Neural cell (in vitro differentiated cells): ENCODE measurements around the gene ADGRD1.

Experiments
- EZH2 ChIP-seq: fragments of 200-600, 300-800 bp; shearing (Covaris generic), sonication (generic); IDR thresholded peaks from 2 replicates; pipeline ENCODE4 v1.6.1; 2014; ENCODE audit warnings: antibody characterized with exemption, low read length, borderline replicate concordance, mild to moderate bottlenecking; ENCODE audit not compliant: insufficient read depth, poor library complexity, severe bottlenecking
- POLR2AphosphoS5 ChIP-seq: IDR thresholded peaks from 2 replicates; pipeline ENCODE4 v1.6.1; 2012
- RAD21 ChIP-seq: fragments of 450-650 bp; conservative IDR thresholded peaks from 2 replicates; pipeline ENCODE4 v1.6.1; 2014; ENCODE audit warnings: antibody characterized with exemption, mild to moderate bottlenecking, moderate library complexity
- SMC3 ChIP-seq: fragments of 450-650 bp; conservative IDR thresholded peaks from 2 replicates; pipeline ENCODE4 v1.6.1; 2014; ENCODE audit warnings: antibody characterized with exemption, mild to moderate bottlenecking, moderate library complexity; ENCODE audit not compliant: poor library complexity
- TAF1 ChIP-seq: IDR thresholded peaks from 2 replicates; pipeline ENCODE4 v1.6.1; 2012; ENCODE audit warnings: low read depth
- TF ChIP-seq, protein P1 (sequence below): fragments of 450-650 bp; IDR thresholded peaks from 2 replicates; pipeline ENCODE4 v1.5.1; 2014; ENCODE audit warnings: antibody characterized with exemption, mild to moderate bottlenecking, moderate library complexity; ENCODE audit not compliant: poor library complexity, severe bottlenecking
- TF ChIP-seq, protein P2 (sequence below): IDR thresholded peaks from 2 replicates; pipeline ENCODE4 v1.6.1; 2012; ENCODE audit warnings: borderline replicate concordance

DNA sequence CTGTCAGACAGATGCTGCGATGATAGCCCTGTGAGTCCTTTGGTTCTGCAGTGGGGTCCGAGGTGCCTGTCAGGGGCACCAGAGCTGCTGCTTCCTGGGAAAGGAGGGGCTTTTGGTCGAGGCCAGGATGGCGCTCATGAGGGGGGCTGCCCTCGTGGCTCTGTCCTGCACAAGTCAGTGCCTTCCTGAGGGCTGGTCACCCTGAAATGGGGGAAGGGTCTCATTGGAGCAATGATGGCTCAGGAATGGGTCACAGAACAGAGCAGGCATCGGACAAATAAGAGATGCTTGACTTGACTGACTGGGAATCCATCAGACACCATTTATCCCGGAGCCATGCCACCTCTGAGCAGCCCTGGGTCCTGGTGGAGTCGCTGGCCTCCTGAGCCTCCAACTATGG is 121.9 kb downstream of the ADGRD1 start:
- TF ChIP-seq TAF1 (no peak), SMC3 (no peak), EZH2 (no peak), POLR2AphosphoS5 (no peak), RAD21 (no peak)
- TF ChIP-seq, protein P1, sequence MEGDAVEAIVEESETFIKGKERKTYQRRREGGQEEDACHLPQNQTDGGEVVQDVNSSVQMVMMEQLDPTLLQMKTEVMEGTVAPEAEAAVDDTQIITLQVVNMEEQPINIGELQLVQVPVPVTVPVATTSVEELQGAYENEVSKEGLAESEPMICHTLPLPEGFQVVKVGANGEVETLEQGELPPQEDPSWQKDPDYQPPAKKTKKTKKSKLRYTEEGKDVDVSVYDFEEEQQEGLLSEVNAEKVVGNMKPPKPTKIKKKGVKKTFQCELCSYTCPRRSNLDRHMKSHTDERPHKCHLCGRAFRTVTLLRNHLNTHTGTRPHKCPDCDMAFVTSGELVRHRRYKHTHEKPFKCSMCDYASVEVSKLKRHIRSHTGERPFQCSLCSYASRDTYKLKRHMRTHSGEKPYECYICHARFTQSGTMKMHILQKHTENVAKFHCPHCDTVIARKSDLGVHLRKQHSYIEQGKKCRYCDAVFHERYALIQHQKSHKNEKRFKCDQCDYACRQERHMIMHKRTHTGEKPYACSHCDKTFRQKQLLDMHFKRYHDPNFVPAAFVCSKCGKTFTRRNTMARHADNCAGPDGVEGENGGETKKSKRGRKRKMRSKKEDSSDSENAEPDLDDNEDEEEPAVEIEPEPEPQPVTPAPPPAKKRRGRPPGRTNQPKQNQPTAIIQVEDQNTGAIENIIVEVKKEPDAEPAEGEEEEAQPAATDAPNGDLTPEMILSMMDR = no peak
- TF ChIP-seq, protein P2, sequence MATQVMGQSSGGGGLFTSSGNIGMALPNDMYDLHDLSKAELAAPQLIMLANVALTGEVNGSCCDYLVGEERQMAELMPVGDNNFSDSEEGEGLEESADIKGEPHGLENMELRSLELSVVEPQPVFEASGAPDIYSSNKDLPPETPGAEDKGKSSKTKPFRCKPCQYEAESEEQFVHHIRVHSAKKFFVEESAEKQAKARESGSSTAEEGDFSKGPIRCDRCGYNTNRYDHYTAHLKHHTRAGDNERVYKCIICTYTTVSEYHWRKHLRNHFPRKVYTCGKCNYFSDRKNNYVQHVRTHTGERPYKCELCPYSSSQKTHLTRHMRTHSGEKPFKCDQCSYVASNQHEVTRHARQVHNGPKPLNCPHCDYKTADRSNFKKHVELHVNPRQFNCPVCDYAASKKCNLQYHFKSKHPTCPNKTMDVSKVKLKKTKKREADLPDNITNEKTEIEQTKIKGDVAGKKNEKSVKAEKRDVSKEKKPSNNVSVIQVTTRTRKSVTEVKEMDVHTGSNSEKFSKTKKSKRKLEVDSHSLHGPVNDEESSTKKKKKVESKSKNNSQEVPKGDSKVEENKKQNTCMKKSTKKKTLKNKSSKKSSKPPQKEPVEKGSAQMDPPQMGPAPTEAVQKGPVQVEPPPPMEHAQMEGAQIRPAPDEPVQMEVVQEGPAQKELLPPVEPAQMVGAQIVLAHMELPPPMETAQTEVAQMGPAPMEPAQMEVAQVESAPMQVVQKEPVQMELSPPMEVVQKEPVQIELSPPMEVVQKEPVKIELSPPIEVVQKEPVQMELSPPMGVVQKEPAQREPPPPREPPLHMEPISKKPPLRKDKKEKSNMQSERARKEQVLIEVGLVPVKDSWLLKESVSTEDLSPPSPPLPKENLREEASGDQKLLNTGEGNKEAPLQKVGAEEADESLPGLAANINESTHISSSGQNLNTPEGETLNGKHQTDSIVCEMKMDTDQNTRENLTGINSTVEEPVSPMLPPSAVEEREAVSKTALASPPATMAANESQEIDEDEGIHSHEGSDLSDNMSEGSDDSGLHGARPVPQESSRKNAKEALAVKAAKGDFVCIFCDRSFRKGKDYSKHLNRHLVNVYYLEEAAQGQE = no peak
